ENCODE data around the gene C16orf90.
A peak's percentile ranks its signal among the peaks of the same experiment; 100 is the strongest.

Gene C16orf90

DNA sequence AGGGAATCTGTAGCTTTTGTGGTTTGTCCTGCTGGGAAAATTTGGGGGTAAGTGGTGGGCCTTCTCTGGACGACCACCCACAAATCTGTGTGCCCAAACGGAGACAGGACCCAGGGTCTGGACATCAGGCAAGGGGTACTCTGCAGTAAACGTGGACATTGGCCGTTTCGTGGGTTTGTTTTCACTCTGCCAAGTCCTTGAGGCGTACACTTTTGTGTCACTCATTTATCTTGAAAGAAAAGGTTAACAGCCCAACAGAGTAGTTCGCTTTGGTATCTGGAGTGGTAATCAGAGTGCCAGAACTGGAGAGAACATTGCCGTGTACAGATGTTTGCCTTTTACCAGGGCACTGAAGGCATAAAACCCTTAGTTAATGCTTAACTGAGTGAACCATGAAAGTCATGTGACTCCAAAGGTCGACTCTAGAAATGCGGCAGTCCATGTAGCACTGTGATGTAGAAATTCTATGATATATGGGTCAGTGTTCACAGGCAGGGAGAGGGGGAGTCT, 36.4 kb downstream of the C16orf90 start:
- ATAC-seq, result no peak
- no peak for TF ChIP-seq ESRRG (CRISPR knock-in tag; IDR thresholded peaks at IDR 0.05)
- TF ChIP-seq, protein P1, sequence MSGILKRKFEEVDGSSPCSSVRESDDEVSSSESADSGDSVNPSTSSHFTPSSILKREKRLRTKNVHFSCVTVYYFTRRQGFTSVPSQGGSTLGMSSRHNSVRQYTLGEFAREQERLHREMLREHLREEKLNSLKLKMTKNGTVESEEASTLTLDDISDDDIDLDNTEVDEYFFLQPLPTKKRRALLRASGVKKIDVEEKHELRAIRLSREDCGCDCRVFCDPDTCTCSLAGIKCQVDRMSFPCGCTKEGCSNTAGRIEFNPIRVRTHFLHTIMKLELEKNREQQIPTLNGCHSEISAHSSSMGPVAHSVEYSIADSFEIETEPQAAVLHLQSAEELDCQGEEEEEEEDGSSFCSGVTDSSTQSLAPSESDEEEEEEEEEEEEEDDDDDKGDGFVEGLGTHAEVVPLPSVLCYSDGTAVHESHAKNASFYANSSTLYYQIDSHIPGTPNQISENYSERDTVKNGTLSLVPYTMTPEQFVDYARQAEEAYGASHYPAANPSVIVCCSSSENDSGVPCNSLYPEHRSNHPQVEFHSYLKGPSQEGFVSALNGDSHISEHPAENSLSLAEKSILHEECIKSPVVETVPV (CRISPR knock-in tag; IDR thresholded peaks at IDR 0.05), result no peak
- TF ChIP-seq ZFP30 (CRISPR knock-in tag; IDR thresholded peaks at IDR 0.05), result no peak
- no peak for TF ChIP-seq ARNTL (CRISPR knock-in tag; IDR thresholded peaks at IDR 0.05; ENCODE audit: borderline replicate concordance, low read depth)
- TF ChIP-seq, protein P2, sequence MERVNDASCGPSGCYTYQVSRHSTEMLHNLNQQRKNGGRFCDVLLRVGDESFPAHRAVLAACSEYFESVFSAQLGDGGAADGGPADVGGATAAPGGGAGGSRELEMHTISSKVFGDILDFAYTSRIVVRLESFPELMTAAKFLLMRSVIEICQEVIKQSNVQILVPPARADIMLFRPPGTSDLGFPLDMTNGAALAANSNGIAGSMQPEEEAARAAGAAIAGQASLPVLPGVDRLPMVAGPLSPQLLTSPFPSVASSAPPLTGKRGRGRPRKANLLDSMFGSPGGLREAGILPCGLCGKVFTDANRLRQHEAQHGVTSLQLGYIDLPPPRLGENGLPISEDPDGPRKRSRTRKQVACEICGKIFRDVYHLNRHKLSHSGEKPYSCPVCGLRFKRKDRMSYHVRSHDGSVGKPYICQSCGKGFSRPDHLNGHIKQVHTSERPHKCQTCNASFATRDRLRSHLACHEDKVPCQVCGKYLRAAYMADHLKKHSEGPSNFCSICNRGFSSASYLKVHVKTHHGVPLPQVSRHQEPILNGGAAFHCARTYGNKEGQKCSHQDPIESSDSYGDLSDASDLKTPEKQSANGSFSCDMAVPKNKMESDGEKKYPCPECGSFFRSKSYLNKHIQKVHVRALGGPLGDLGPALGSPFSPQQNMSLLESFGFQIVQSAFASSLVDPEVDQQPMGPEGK (CRISPR knock-in tag; IDR thresholded peaks at IDR 0.05; ENCODE audit: borderline replicate concordance), result no peak
- no peak for TF ChIP-seq ZC3H10 (CRISPR knock-in tag; IDR thresholded peaks at IDR 0.05)
- no peak for TF ChIP-seq ZFP3 (CRISPR knock-in tag; IDR thresholded peaks at IDR 0.05)
- TF ChIP-seq GLIS3 (CRISPR knock-in tag; IDR thresholded peaks at IDR 0.05), result no peak
- TF ChIP-seq ZNF565 (CRISPR knock-in tag; conservative IDR thresholded peaks at IDR 0.05; ENCODE audit: low read depth), result no peak
- TF ChIP-seq ISL1 (CRISPR knock-in tag; IDR thresholded peaks at IDR 0.05), result no peak
- TF ChIP-seq ZNF8 (CRISPR knock-in tag; IDR thresholded peaks at IDR 0.05), result no peak
- no peak for TF ChIP-seq PPARA (CRISPR knock-in tag; IDR thresholded peaks at IDR 0.05; ENCODE audit: borderline replicate concordance)
- no peak for TF ChIP-seq CSDC2 (CRISPR knock-in tag; IDR thresholded peaks at IDR 0.05)
- no peak for TF ChIP-seq SNAI2 (CRISPR knock-in tag; IDR thresholded peaks at IDR 0.05)
- no peak for TF ChIP-seq OSR1 (CRISPR knock-in tag; IDR thresholded peaks at IDR 0.05)

DNA sequence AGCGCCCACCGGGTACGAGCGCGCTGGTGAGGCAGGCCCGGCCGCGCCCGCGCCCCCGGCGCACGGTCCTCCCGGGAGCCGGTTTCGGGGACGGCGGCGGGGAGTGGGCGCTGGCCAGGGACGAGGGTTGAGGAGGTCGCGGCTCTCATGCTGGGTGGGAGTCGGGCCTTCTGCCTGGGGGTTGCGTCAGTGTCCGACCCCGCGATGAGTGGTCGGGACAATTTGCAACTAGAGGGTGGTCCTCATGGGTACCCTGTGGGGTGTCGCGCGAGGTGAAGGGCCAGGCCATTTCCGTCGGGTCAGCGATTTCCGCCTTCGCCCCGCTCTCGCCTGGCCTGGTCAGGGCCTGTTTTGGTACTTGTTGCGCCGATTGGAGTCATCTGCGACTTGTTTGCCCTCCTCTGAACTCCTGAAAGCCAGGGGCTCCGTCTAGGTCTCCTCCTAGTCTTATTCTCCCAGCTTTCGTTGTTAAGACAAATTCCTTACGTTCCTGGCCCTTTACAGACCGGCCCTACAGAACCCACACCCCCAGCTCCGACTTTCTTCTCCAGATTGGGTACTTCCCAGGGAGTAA, 36.9 kb downstream of the C16orf90 start:
- TF ChIP-seq, protein P2 (CRISPR knock-in tag; IDR thresholded peaks at IDR 0.05; ENCODE audit: borderline replicate concordance), result no peak
- TF ChIP-seq, protein P3, sequence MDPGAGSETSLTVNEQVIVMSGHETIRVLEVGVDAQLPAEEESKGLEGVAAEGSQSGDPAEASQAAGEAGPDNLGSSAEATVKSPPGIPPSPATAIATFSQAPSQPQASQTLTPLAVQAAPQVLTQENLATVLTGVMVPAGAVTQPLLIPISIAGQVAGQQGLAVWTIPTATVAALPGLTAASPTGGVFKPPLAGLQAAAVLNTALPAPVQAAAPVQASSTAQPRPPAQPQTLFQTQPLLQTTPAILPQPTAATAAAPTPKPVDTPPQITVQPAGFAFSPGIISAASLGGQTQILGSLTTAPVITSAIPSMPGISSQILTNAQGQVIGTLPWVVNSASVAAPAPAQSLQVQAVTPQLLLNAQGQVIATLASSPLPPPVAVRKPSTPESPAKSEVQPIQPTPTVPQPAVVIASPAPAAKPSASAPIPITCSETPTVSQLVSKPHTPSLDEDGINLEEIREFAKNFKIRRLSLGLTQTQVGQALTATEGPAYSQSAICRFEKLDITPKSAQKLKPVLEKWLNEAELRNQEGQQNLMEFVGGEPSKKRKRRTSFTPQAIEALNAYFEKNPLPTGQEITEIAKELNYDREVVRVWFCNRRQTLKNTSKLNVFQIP (CRISPR knock-in tag; IDR thresholded peaks at IDR 0.05; ENCODE audit: borderline replicate concordance, low read depth), result no peak
- TF ChIP-seq TOX (CRISPR knock-in tag; IDR thresholded peaks at IDR 0.05; ENCODE audit: borderline replicate concordance), result no peak
- TF ChIP-seq, protein P4, sequence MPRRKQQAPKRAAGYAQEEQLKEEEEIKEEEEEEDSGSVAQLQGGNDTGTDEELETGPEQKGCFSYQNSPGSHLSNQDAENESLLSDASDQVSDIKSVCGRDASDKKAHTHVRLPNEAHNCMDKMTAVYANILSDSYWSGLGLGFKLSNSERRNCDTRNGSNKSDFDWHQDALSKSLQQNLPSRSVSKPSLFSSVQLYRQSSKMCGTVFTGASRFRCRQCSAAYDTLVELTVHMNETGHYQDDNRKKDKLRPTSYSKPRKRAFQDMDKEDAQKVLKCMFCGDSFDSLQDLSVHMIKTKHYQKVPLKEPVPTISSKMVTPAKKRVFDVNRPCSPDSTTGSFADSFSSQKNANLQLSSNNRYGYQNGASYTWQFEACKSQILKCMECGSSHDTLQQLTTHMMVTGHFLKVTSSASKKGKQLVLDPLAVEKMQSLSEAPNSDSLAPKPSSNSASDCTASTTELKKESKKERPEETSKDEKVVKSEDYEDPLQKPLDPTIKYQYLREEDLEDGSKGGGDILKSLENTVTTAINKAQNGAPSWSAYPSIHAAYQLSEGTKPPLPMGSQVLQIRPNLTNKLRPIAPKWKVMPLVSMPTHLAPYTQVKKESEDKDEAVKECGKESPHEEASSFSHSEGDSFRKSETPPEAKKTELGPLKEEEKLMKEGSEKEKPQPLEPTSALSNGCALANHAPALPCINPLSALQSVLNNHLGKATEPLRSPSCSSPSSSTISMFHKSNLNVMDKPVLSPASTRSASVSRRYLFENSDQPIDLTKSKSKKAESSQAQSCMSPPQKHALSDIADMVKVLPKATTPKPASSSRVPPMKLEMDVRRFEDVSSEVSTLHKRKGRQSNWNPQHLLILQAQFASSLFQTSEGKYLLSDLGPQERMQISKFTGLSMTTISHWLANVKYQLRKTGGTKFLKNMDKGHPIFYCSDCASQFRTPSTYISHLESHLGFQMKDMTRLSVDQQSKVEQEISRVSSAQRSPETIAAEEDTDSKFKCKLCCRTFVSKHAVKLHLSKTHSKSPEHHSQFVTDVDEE (CRISPR knock-in tag; IDR thresholded peaks at IDR 0.05), result no peak
- TF ChIP-seq ARNTL (CRISPR knock-in tag; IDR thresholded peaks at IDR 0.05; ENCODE audit: borderline replicate concordance, low read depth), result no peak
- TF ChIP-seq ESRRG (CRISPR knock-in tag; IDR thresholded peaks at IDR 0.05), result no peak
- no peak for TF ChIP-seq BACH2 (CRISPR knock-in tag; IDR thresholded peaks at IDR 0.05; ENCODE audit: borderline replicate concordance)
- no peak for TF ChIP-seq PPARA (CRISPR knock-in tag; IDR thresholded peaks at IDR 0.05; ENCODE audit: borderline replicate concordance)
- ATAC-seq, result peak; percentile 21
